Measurements from ENCODE around the gene SUCLG1.

DNA sequence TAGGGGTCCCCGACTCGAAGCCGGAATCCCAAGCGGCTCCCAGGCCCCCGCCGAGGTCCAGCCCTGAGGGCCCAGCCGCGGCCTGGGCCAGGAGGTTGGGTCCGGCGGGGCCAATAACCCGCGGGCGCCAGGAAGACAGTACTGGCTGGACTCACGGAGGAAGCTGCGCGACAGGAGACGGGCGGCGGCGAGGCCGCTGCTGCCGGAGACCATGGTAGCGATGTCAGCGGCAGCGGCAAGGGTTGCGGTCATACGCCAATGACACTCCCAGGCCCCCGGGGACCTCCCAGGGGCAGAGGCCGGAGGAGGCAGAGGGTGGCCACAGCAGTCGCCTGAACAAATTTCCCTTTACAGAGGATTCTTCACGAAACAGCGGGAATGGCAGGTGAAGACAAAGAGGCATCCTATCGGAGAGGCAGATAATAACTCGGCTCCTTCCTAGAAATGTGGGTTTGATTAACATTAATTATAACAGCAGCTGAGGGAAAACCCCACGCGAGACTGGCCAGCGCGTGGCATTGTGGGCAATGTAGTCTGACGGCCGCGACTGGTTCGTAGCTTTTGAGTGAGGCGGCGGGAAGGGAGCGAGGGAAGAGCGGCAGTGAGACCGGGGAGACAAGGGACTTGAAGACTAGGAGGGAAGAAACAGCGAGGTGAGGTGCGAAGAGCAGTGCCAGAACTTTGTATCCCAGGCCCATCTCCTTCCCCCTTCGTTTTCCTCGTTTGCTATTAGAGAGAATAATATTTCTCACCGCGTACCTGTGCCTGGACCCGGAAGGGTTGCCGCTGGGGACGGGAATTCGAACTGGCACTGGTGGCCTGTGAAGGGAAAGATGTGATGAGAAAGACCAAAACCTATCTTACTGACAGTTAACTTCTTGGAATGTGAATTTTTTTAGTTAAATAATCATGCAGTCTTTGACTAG, at the start of gene SUCLG1:
- TF ChIP-seq YY1 (IDR thresholded peaks at IDR 0.05; ENCODE audit: insufficient read depth, insufficient read length) (no peak), SUZ12 (IDR thresholded peaks at IDR 0.05; ENCODE audit: extremely low read depth, insufficient read depth, insufficient read length) (no peak)

All from NT2/D1 (cell line).